ENCODE results near the gene ANKRD31.
A peak's percentile ranks its signal among the peaks of the same experiment; 100 is the strongest.

The ANKRD31 gene

GRCh38 chr5:75028090-75028489 is 208.6 kb downstream of the ANKRD31 start:
- DNase-seq, result no peak

DNA sequence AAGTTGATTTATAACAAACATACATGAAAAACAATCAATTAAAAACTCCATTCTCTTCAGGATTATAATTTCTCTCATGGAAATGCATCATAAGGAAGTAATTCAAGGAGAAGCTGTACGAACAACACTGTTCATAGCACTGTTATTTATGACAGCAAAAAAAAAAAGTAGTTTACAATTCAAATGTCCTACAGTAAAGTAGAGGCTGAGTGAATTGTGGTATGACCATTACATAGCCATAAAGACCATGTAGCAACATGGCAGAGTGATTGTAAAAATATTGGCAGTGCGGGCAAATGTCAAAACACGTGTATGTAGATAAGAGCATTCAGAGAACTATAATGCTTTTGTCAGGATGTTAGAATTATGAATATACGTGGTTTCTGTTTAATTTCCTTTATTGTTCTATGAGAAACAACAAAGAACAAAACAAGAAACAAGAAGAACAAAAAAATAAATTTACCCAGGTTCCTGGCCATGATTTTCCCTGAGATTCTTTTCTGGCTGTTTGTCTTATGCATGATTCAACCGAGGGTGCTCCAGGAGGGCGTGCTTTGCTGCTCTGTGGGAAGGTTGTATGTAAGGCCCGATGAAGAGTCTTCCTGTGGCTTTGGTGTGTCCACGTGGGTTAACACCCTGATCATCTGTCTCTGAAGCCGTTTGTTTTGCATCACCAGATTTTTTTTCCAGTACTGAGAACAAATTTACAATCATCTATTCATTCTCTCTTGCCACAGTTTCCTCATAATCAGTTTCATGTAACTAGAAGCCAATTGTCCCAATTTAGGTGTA is 213.1 kb downstream of the ANKRD31 start:
- peak; percentile 40 for DNase-seq

GRCh38 chr5:75021800-75022199 is 214.9 kb downstream of the ANKRD31 start:
- no peak for DNase-seq

DNA sequence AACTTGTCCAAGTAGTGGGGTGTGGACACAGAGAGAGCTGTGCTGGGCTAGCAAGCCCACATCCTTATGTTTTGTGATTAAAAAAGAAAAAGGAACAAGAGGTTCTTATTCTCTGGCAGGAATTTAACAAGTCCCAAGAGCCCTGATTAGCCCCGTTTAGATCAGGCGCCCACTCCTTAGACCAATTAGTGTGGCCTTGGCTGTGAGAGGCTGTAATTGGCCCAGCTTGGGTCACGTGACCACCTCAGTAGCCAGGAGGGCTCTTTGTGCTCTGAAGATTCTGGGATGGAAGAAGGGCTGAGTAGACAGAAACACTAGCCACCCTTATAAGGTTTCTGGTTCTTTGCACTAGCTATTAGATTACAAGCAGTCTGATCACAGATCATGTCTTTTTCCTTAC is 215.5 kb downstream of the ANKRD31 start:
- no peak for DNase-seq

DNA sequence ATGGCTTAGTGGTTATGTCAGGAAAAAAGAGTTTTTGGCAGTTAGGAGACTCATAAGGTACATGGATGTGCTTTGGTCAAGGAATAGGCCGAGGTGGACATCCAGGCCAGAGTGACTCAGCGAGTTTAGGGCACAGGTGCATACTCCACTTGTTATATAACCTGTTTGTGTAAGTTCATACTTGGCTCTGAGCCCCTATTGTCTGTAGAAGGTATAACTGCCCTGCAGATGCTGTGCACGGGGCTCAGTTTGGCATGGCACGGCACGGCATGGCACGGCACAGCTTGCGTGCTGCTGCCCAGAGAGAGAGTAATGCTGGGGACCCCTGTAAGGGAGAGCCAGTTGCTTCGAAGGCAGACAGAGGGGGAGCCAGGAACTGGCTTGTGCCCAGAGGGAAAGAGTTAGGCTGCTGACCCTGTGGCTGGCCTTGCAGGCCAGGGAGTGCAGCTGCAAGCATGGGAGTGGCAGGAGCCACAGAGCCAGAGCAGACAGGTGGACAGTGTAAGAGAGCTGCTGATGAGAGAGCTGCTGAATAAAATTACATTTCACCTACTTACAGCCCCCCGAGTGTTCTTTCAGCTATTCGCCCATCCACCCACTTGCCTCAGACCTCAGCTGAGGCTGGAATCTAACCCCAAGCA is 216.5 kb downstream of the ANKRD31 start:
- no peak for DNase-seq

- DNase-seq, result no peak
These were observed 217.7 kb downstream of the ANKRD31 start for GRCh38 chr5:75018805-75019587.

All from activated CD4-positive, alpha-beta T cell treated with anti-CD3 and anti-CD28 coated beads, Interleukin-10, Interleukin-2, amounts not matched to agents 100 ng/mL and 50 ng/mL, durations not matched to agents 16 hours and 8 hours (primary cell).